SK-N-SH (cell line): ENCODE results near the gene LCOR. TPM values are rescaled to one million over a fixed set of nuclear protein-coding genes. Genes with fewer than 3 reads are reported as not detected.
A peak's percentile ranks its signal among the peaks of the same experiment; 100 is the strongest.

Experiments
- CTCF ChIA-PET: fragments of 300-600, 350-600 bp; formaldehyde crosslinking; extraction: SDS; loops from one replicate; lab custom pipeline; 2021; lab: Yijun Ruan, JAX
- POLR2A ChIA-PET: fragments of 350-600 bp; sonication (Branson Sonifier 250); formaldehyde crosslinking; extraction: SDS; loops from one replicate; lab custom pipeline; 2020; ENCODE audit warnings: antibody characterized with exemption, inconsistent platforms; lab: Yijun Ruan, JAX
- DNase-seq: peaks from one replicate; pipeline ENCODE4 v3.0.0; 2012
- H2AFZ ChIP-seq: fragments of 200-600 bp; sonication (generic); 2 replicates; pipeline ENCODE4 v1.8.1; 2016; ENCODE audit warnings: antibody characterized with exemption, mild to moderate bottlenecking, low read depth
- H3F3A ChIP-seq: fragments of 200-600 bp; sonication (generic); replicated peaks from 2 replicates; pipeline ENCODE3; 2016; ENCODE audit warnings: antibody characterized with exemption, mild to moderate bottlenecking; ENCODE audit not compliant: insufficient read depth
- H3K27ac ChIP-seq, 2 experiments: fragments of 200-500 bp in 1 of 2; fragments of 200-600 bp in 1 of 2; sonication (Bioruptor generic) in 1 of 2; sonication (generic), shearing (Covaris generic) in 1 of 2; 2 replicates each; pipeline versions ENCODE4 v1.5.1 to v1.6.1; 2014 to 2016; ENCODE audit warnings: low read depth in 2 of 2, inconsistent platforms in 1 of 2, low read length in 1 of 2, mild to moderate bottlenecking in 1 of 2, mixed read lengths in 1 of 2
- H3K27me3 ChIP-seq: fragments of 200-600 bp; sonication (generic), shearing (Covaris generic); 2 replicates; pipeline ENCODE4 v1.6.1; 2016; ENCODE audit warnings: mixed run types; ENCODE audit not compliant: insufficient read depth
- H3K36me3 ChIP-seq, 2 experiments: fragments of 200-500 bp in 1 of 2; fragments of 200-600 bp in 1 of 2; sonication (Bioruptor generic) in 1 of 2; sonication (generic) in 1 of 2; replicated peaks in 1 of 2; 2 replicates each; pipeline versions ENCODE3 to v1.5.1; 2014 to 2016; ENCODE audit warnings: low read length in 1 of 2, mild to moderate bottlenecking in 1 of 2; ENCODE audit not compliant: insufficient read depth in 2 of 2, control insufficient read depth in 1 of 2
- H3K4me1 ChIP-seq, 2 experiments: fragments of 200-500 bp in 1 of 2; fragments of 200-600 bp in 1 of 2; sonication (Bioruptor generic) in 1 of 2; sonication (generic), shearing (Covaris generic) in 1 of 2; 2 replicates each; pipeline versions ENCODE4 v1.5.1 to v1.6.1; 2014 to 2016; ENCODE audit warnings: low read depth in 1 of 2, low read length in 1 of 2, mixed run types in 1 of 2; ENCODE audit not compliant: insufficient read depth in 2 of 2, control insufficient read depth in 1 of 2
- H3K4me2 ChIP-seq: fragments of 200-600 bp; sonication (generic), shearing (Covaris generic); 2 replicates; pipeline ENCODE4 v1.6.1; 2017; ENCODE audit warnings: mixed run types
- H3K4me3 ChIP-seq, 2 experiments: fragments of 200-500 bp in 1 of 2; fragments of 200-600 bp in 1 of 2; sonication (Bioruptor generic) in 1 of 2; sonication (generic), shearing (Covaris generic) in 1 of 2; 2 replicates each; pipeline versions ENCODE4 v1.5.1 to v1.8.1; 2014 to 2016; ENCODE audit warnings: low read depth in 2 of 2, inconsistent platforms in 1 of 2, low read length in 1 of 2, mild to moderate bottlenecking in 1 of 2, mixed read lengths in 1 of 2, moderate library complexity in 1 of 2
- H3K79me2 ChIP-seq: fragments of 200-600 bp; sonication (generic); 2 replicates; pipeline ENCODE4 v1.8.1; 2017; ENCODE audit warnings: mild to moderate bottlenecking; ENCODE audit not compliant: insufficient read depth
- H3K9ac ChIP-seq: fragments of 200-600 bp; sonication (generic); 2 replicates; pipeline ENCODE4 v1.6.1; 2017; ENCODE audit warnings: mixed run types
- H3K9me2 ChIP-seq: fragments of 200-600 bp; sonication (generic); 2 replicates; pipeline ENCODE4 v1.6.1; 2017; ENCODE audit warnings: mixed run types
- H3K9me3 ChIP-seq: fragments of 200-600 bp; sonication (generic); 2 replicates; pipeline ENCODE4 v1.6.1; 2017; ENCODE audit warnings: mixed run types, mild to moderate bottlenecking, moderate library complexity
- H4K20me1 ChIP-seq: fragments of 200-600 bp; sonication (generic); 2 replicates; pipeline ENCODE4 v1.6.1; 2017; ENCODE audit warnings: mild to moderate bottlenecking, mixed run types; ENCODE audit not compliant: insufficient read depth
- CTCF ChIP-seq: fragments of 200-600 bp; sonication (generic); IDR thresholded peaks from 2 replicates; pipeline ENCODE4 v1.6.1; 2017; ENCODE audit warnings: antibody characterized with exemption, mild to moderate bottlenecking, moderate library complexity
- EP300 ChIP-seq, 2 experiments: IDR thresholded peaks; 2 replicates each; pipeline versions ENCODE4 v1.4.0 to v1.6.1; 2012; ENCODE audit warnings: borderline replicate concordance in 1 of 2, low read depth in 1 of 2, low read length in 1 of 2
- FOSL2 ChIP-seq: IDR thresholded peaks from 2 replicates; pipeline ENCODE4 v1.4.0; 2012; ENCODE audit warnings: low read depth, mild to moderate bottlenecking, moderate library complexity, borderline replicate concordance
- FOXJ3 ChIP-seq: sonication (generic); formaldehyde crosslinking; IDR thresholded peaks from 2 replicates; pipeline ENCODE4 v1.5.1; 2020; ENCODE audit warnings: mild to moderate bottlenecking, missing genetic modification reagents
- IRF3 ChIP-seq: fragments of 150-350 bp; IDR thresholded peaks from 2 replicates; pipeline ENCODE4 v1.6.1; 2016; ENCODE audit warnings: mild to moderate bottlenecking, low read depth, low read length
- MEF2A ChIP-seq: IDR thresholded peaks from 2 replicates; pipeline ENCODE4 v1.4.0; 2012; ENCODE audit warnings: low read depth, borderline replicate concordance
- NFIC ChIP-seq: IDR thresholded peaks from 2 replicates; pipeline ENCODE4 v1.4.0; 2012; ENCODE audit warnings: borderline replicate concordance
- NRF1 ChIP-seq: IDR thresholded peaks from 2 replicates; pipeline ENCODE4 v1.6.1; 2012; ENCODE audit warnings: low read depth, mild to moderate bottlenecking, low read length
- POLR2AphosphoS5 ChIP-seq: IDR thresholded peaks from 2 replicates; pipeline ENCODE4 v1.6.1; 2012; ENCODE audit warnings: low read depth, low read length
- RAD21 ChIP-seq: IDR thresholded peaks from 2 replicates; pipeline ENCODE4 v1.6.1; 2012; ENCODE audit warnings: mild to moderate bottlenecking, low read length
- RFX5 ChIP-seq: IDR thresholded peaks from 2 replicates; pipeline ENCODE4 v1.6.1; 2012; ENCODE audit warnings: mild to moderate bottlenecking, improper control_type of control experiment, low read length
- RXRA ChIP-seq: IDR thresholded peaks from 2 replicates; pipeline ENCODE4 v1.4.0; 2012; ENCODE audit warnings: low read depth, mild to moderate bottlenecking, borderline replicate concordance
- SIN3A ChIP-seq: IDR thresholded peaks from 2 replicates; pipeline ENCODE4 v1.6.1; 2012; ENCODE audit warnings: low read depth, mild to moderate bottlenecking, low read length, moderate library complexity, borderline replicate concordance
- TCF12 ChIP-seq: IDR thresholded peaks from 2 replicates; pipeline ENCODE4 v1.4.0; 2012
- TEAD4 ChIP-seq: IDR thresholded peaks from 2 replicates; pipeline ENCODE4 v1.4.0; 2012; ENCODE audit warnings: mild to moderate bottlenecking, borderline replicate concordance; ENCODE audit not compliant: insufficient read depth
- YY1 ChIP-seq: IDR thresholded peaks from 2 replicates; pipeline ENCODE4 v1.4.0; 2012; ENCODE audit warnings: low read depth, mild to moderate bottlenecking
- WGBS: methylation state at CpG from one replicate; pipeline ENCODE4 v1.1.6; 2017; ENCODE audit warnings: low lambda C conversion rate; 5-methylcytosine and 5-hydroxymethylcytosine counted together
- polyA plus RNA-seq, 3 experiments: library from polyadenylated mRNA; depleted of rRNA; stranded (reverse); fragments of >200 nt; gene quantifications; 2 replicates each; pipeline ENCODE4 v1.2.3, GENCODE V29; 2012
- TF ChIP-seq, protein P1 (sequence below): IDR thresholded peaks from 2 replicates; pipeline ENCODE4 v1.6.1; 2012; ENCODE audit warnings: mild to moderate bottlenecking, low read depth, low read length, moderate library complexity
- TF ChIP-seq, protein P2 (sequence below): IDR thresholded peaks from 2 replicates; pipeline ENCODE4; 2012

Gene LCOR
- polyA plus RNA-seq, 1 of the 3 experiments (the other 2 are of a cell fraction) = 1.9 TPM

DNA sequence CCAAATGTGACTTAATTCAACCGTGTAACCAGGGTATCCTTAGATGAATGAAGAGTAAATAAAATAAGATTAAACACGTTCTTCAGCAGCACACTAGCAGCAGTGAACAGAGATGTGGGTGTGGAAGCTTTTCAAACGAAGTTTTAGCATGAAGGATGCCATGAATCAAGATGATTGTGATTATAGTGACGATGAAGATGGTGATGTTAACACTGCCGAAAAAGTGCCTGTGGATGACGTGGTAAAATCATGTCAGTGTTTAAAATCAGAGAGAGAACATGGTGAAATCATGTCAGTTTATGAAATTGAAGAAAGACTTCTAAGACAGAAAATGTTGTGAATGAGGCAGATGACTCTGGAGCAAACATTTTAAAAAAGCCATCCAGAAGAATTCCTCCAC is 19.2 kb downstream of the LCOR start:
- Histone ChIP-seq H3F3A (peaks cover 32% of the 10 kb centered on the region), H3K9ac (no peak overlapping the region), H3K79me2 (peaks cover 94% of the 10 kb centered on the region), H3K9me3 (no peaks in the 10 kb centered on the region), H3K4me3 (no peak overlapping the region), H4K20me1 (peaks cover 84% of the 10 kb centered on the region), H3K27ac (peak overlapping the region in 1 of 2 experiments; percentile 57; a peak in 2 of 4 replicates), H3K4me2 (peak overlapping the region; percentile 0; the same call in 1 of the 2 replicates), H3K27me3 (no peaks in the 10 kb centered on the region), H2AFZ (no peak overlapping the region), H3K4me1 (peaks cover 0 to 23% of the 10 kb centered on the region in 2 experiments; a peak in 1 of 4 replicates), H3K9me2 (no peaks in the 10 kb centered on the region), H3K36me3 (peaks cover 0 to 6% of the 10 kb centered on the region in 2 experiments)
- no peak for TF ChIP-seq EP300 (IDR thresholded peaks at IDR 0.05; ENCODE audit: borderline replicate concordance in 1 of 2, low read depth in 1 of 2, low read length in 1 of 2)
- TF ChIP-seq NRF1 = no peak
- no peak for TF ChIP-seq MEF2A
- TF ChIP-seq CTCF = no peak
- TF ChIP-seq RFX5 = no peak
- TF ChIP-seq, protein P1, sequence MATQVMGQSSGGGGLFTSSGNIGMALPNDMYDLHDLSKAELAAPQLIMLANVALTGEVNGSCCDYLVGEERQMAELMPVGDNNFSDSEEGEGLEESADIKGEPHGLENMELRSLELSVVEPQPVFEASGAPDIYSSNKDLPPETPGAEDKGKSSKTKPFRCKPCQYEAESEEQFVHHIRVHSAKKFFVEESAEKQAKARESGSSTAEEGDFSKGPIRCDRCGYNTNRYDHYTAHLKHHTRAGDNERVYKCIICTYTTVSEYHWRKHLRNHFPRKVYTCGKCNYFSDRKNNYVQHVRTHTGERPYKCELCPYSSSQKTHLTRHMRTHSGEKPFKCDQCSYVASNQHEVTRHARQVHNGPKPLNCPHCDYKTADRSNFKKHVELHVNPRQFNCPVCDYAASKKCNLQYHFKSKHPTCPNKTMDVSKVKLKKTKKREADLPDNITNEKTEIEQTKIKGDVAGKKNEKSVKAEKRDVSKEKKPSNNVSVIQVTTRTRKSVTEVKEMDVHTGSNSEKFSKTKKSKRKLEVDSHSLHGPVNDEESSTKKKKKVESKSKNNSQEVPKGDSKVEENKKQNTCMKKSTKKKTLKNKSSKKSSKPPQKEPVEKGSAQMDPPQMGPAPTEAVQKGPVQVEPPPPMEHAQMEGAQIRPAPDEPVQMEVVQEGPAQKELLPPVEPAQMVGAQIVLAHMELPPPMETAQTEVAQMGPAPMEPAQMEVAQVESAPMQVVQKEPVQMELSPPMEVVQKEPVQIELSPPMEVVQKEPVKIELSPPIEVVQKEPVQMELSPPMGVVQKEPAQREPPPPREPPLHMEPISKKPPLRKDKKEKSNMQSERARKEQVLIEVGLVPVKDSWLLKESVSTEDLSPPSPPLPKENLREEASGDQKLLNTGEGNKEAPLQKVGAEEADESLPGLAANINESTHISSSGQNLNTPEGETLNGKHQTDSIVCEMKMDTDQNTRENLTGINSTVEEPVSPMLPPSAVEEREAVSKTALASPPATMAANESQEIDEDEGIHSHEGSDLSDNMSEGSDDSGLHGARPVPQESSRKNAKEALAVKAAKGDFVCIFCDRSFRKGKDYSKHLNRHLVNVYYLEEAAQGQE = no peak
- no peak for TF ChIP-seq IRF3
- no peak for TF ChIP-seq FOXJ3
- TF ChIP-seq NFIC = no peak
- no peak for TF ChIP-seq RAD21
- no peak for TF ChIP-seq POLR2AphosphoS5
- no peak for TF ChIP-seq FOSL2
- no peak for TF ChIP-seq TCF12
- TF ChIP-seq, protein P2, sequence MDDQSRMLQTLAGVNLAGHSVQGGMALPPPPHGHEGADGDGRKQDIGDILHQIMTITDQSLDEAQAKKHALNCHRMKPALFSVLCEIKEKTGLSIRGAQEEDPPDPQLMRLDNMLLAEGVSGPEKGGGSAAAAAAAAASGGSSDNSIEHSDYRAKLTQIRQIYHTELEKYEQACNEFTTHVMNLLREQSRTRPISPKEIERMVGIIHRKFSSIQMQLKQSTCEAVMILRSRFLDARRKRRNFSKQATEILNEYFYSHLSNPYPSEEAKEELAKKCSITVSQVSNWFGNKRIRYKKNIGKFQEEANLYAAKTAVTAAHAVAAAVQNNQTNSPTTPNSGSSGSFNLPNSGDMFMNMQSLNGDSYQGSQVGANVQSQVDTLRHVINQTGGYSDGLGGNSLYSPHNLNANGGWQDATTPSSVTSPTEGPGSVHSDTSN = no peak
- no peak for TF ChIP-seq TEAD4
- TF ChIP-seq RXRA = no peak
- TF ChIP-seq SIN3A = no peak
- TF ChIP-seq YY1 = no peak
- 89% methylated on average over 6 of the region's 6 CpGs for WGBS
- POLR2A ChIA-PET = no interaction called here
- CTCF ChIA-PET = no interaction called here
- DNase-seq = no peak
